Measurements from ENCODE around the gene ZBTB7C. TPM values are rescaled to one million over a fixed set of nuclear protein-coding genes. Genes with fewer than 3 reads are reported as not detected.

The ZBTB7C gene
- total and polyA plus RNA-seq, 9 of the 15 experiments (the other 6 are each of a cell fraction or from before 2014, with no cell fraction given), result not detected

GRCh38 chr18:48308027-48308635, 101.1 kb downstream of the ZBTB7C start:
- Histone ChIP-seq H2AFZ (ENCODE audit: low read depth, low read length) (no peak overlapping the region), H3K27me3 (ENCODE audit: control insufficient read depth in 2 of 2, insufficient read depth in 2 of 2, low read length in 2 of 2) (peaks cover 0 to 9% of the 10 kb centered on the region in 2 experiments; a peak in 2 of 5 replicates), H4K20me1 (replicated peaks; ENCODE audit: control insufficient read depth, insufficient read depth, low read length) (no peaks in the 10 kb centered on the region), H3K4me3 (no peak overlapping the region), H3K9ac (ENCODE audit: insufficient read depth in 1 of 2, low read depth in 2 of 2, low read length in 2 of 2) (no peak overlapping the region), H3K79me2 (ENCODE audit: control insufficient read depth, insufficient read depth, low read length) (no peaks in the 10 kb centered on the region), H3K4me1 (replicated peaks in 1 of 2; ENCODE audit: control insufficient read depth in 2 of 2, insufficient read depth in 2 of 2, low read length in 2 of 2) (no peaks in the 10 kb centered on the region), H3K9me3 (replicated peaks; ENCODE audit: control insufficient read depth, insufficient read depth, low read depth, low read length) (no peaks in the 10 kb centered on the region), H3K36me3 (ENCODE audit: control insufficient read depth, insufficient read depth, low read length) (no peaks in the 10 kb centered on the region), H3K4me2 (ENCODE audit: insufficient read depth, low read length) (no peak overlapping the region), H3K9me1 (ENCODE audit: control insufficient read depth, insufficient read depth, low read length) (no peaks in the 10 kb centered on the region), H3K27ac (ENCODE audit: extremely low read depth, low read depth, low read length) (no peak overlapping the region)
- FAIRE-seq (no peak), ATAC-seq (no peak), DNase-seq (ENCODE audit: extremely low read depth in 1 of 4, low spot score in 3 of 4) (no peak)
- intact Hi-C loops (cut with micrococcal nuclease) (no loop called here), in situ Hi-C loops (cut with MboI) (no loop called here)
- WGBS (ENCODE audit: insufficient coverage, low coverage, missing lambda C conversion rate), result 0% methylated on average over 3 of the region's 3 CpGs
- BruUV-seq (replicated peaks), result no TSS peak
- POLR2A ChIA-PET, result no interaction called here
- CTCF ChIA-PET (ENCODE audit: low intra/inter-chr PET ratio), result no interaction called here
- TF ChIP-seq EP300 (IDR thresholded peaks at IDR 0.05; ENCODE audit: low read length) (no peak), SIN3A (IDR thresholded peaks at IDR 0.05; ENCODE audit: borderline replicate concordance in 2 of 2, control insufficient read depth in 1 of 2, low read depth in 2 of 2, low read length in 2 of 2) (no peak), CBX3 (IDR thresholded peaks at IDR 0.05; ENCODE audit: borderline replicate concordance in 1 of 2, low read length in 2 of 2) (no peak), ZNF695 (CRISPR knock-in tag; IDR thresholded peaks at IDR 0.05) (no peak)

- no peak overlapping the region for H3K27ac ChIP-seq (ENCODE audit: extremely low read depth, low read depth, low read length)
- intact Hi-C loops (cut with micrococcal nuclease) (no loop called here), in situ Hi-C loops (cut with MboI) (no loop called here)
- 0% methylated on average over 3 of the region's 5 CpGs for WGBS (ENCODE audit: insufficient coverage, low coverage, missing lambda C conversion rate)
- CTCF ChIA-PET (ENCODE audit: low intra/inter-chr PET ratio), result no interaction called here
- no peak overlapping the region for H3K9ac ChIP-seq (ENCODE audit: insufficient read depth in 1 of 2, low read depth in 2 of 2, low read length in 2 of 2)
- no peaks in the 10 kb centered on the region for H4K20me1 ChIP-seq (replicated peaks; ENCODE audit: control insufficient read depth, insufficient read depth, low read length)
- no peak for ATAC-seq
- no peak for FAIRE-seq
- no TSS peak for BruUV-seq (replicated peaks)
- no peaks in the 10 kb centered on the region for H3K9me1 ChIP-seq (ENCODE audit: control insufficient read depth, insufficient read depth, low read length)
- no peaks in the 10 kb centered on the region for H3K79me2 ChIP-seq (ENCODE audit: control insufficient read depth, insufficient read depth, low read length)
- H3K36me3 ChIP-seq (ENCODE audit: control insufficient read depth, insufficient read depth, low read length), result no peaks in the 10 kb centered on the region
- H3K9me3 ChIP-seq (replicated peaks; ENCODE audit: control insufficient read depth, insufficient read depth, low read depth, low read length), result no peaks in the 10 kb centered on the region
- no peak for DNase-seq (ENCODE audit: extremely low read depth in 1 of 4, low spot score in 3 of 4)
- POLR2A ChIA-PET, result interaction anchor here (0.5 kb wide), 1 partner anchor 44 kb away, joined by 3 read pairs; no protein-coding TSS in a partner anchor
- no peak overlapping the region for H3K4me3 ChIP-seq
- H2AFZ ChIP-seq (ENCODE audit: low read depth, low read length), result no peak overlapping the region
- H3K4me1 ChIP-seq (replicated peaks in 1 of 2; ENCODE audit: control insufficient read depth in 2 of 2, insufficient read depth in 2 of 2, low read length in 2 of 2), result no peaks in the 10 kb centered on the region
- H3K4me2 ChIP-seq (ENCODE audit: insufficient read depth, low read length), result no peak overlapping the region
- H3K27me3 ChIP-seq (ENCODE audit: control insufficient read depth in 2 of 2, insufficient read depth in 2 of 2, low read length in 2 of 2), result peaks cover 0 to 8% of the 10 kb centered on the region in 2 experiments; a peak in 1 of 5 replicates
- TF ChIP-seq MCM2 (IDR thresholded peaks at IDR 0.05; ENCODE audit: low read depth), result no peak
- TF ChIP-seq ZFX (CRISPR knock-in tag; IDR thresholded peaks at IDR 0.05), result no peak
- TF ChIP-seq, protein P1, sequence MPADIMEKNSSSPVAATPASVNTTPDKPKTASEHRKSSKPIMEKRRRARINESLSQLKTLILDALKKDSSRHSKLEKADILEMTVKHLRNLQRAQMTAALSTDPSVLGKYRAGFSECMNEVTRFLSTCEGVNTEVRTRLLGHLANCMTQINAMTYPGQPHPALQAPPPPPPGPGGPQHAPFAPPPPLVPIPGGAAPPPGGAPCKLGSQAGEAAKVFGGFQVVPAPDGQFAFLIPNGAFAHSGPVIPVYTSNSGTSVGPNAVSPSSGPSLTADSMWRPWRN (IDR thresholded peaks at IDR 0.05; ENCODE audit: low read depth), result no peak
- no peak for TF ChIP-seq NFYB (IDR thresholded peaks at IDR 0.05; ENCODE audit: extremely low read depth, insufficient read length)
- TF ChIP-seq ELF4 (CRISPR knock-in tag; IDR thresholded peaks at IDR 0.05), result no peak
- TF ChIP-seq, protein P2, sequence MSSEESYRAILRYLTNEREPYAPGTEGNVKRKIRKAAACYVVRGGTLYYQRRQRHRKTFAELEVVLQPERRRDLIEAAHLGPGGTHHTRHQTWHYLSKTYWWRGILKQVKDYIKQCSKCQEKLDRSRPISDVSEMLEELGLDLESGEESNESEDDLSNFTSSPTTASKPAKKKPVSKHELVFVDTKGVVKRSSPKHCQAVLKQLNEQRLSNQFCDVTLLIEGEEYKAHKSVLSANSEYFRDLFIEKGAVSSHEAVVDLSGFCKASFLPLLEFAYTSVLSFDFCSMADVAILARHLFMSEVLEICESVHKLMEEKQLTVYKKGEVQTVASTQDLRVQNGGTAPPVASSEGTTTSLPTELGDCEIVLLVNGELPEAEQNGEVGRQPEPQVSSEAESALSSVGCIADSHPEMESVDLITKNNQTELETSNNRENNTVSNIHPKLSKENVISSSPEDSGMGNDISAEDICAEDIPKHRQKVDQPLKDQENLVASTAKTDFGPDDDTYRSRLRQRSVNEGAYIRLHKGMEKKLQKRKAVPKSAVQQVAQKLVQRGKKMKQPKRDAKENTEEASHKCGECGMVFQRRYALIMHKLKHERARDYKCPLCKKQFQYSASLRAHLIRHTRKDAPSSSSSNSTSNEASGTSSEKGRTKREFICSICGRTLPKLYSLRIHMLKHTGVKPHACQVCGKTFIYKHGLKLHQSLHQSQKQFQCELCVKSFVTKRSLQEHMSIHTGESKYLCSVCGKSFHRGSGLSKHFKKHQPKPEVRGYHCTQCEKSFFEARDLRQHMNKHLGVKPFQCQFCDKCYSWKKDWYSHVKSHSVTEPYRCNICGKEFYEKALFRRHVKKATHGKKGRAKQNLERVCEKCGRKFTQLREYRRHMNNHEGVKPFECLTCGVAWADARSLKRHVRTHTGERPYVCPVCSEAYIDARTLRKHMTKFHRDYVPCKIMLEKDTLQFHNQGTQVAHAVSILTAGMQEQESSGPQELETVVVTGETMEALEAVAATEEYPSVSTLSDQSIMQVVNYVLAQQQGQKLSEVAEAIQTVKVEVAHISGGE (CRISPR knock-in tag; IDR thresholded peaks at IDR 0.05), result no peak
- no peak for TF ChIP-seq CEBPB (tag; IDR thresholded peaks at IDR 0.05)
Observed at GRCh38 chr18:48306838-48307237, 102.3 kb downstream of the ZBTB7C start.

Data from K562 (cell line).